Panc1 (cell line): ENCODE measurements around the gene EPHB2. TPM values are rescaled to one million over a fixed set of nuclear protein-coding genes. Genes with fewer than 3 reads are reported as not detected.
"Not testable (repeated sequence)": the region's sequence is repeated elsewhere in the genome, so short reads cannot be mapped to it uniquely, and the experiment has no call there.

Source experiments
- ATAC-seq: fragments of 200-7000 bp; cut with Tn5 transposase; 2 replicates; pipeline ENCODE4 v1.9.1; 2020; ENCODE audit warnings: mild to moderate bottlenecking, moderate library complexity
- BruUV-seq: library from RNA; stranded (reverse); fragments of 400-500 nt; replicated peaks from 2 replicates; lab custom pipeline; 2021; lab: Mats Ljungman, UMichigan
- CTCF ChIA-PET: fragments of 300-600 bp; sonication (Branson Sonifier 250); formaldehyde crosslinking; loops from one replicate; lab custom pipeline; 2022; ENCODE audit warnings: antibody characterized with exemption; lab: Charles Lee
- POLR2A ChIA-PET: fragments of 300-600 bp; sonication (Branson Sonifier 250); formaldehyde crosslinking; loops from one replicate; lab custom pipeline; 2022; ENCODE audit warnings: antibody characterized with exemption; lab: Charles Lee
- DNase-seq: peaks from one replicate; pipeline ENCODE4 v3.0.0-alpha.2; 2010; ENCODE audit warnings: low read depth, low spot score
- H3K27ac ChIP-seq: 2 replicates; pipeline ENCODE4 v1.5.1; 2011; ENCODE audit warnings: mild to moderate bottlenecking, low read length, inconsistent platforms
- H3K27me3 ChIP-seq: fragments of 200-500 bp; sonication (Bioruptor generic); 2 replicates; pipeline ENCODE4 v1.6.0; 2014; ENCODE audit warnings: low read length, inconsistent platforms; ENCODE audit not compliant: control insufficient read depth, insufficient read depth
- H3K36me3 ChIP-seq: fragments of 200-500 bp; sonication (Bioruptor generic); 2 replicates; pipeline ENCODE4 v1.5.1; 2014; ENCODE audit warnings: inconsistent platforms, mild to moderate bottlenecking, low read length, moderate library complexity; ENCODE audit not compliant: control insufficient read depth, insufficient read depth
- H3K4me1 ChIP-seq: 2 replicates; pipeline ENCODE4 v1.5.1; 2011; ENCODE audit warnings: inconsistent platforms, mild to moderate bottlenecking, low read length, moderate library complexity; ENCODE audit not compliant: control insufficient read depth, insufficient read depth
- H3K4me3 ChIP-seq, 2 experiments: 2 replicates each; pipeline ENCODE4 v1.5.1; 2011 to 2012; ENCODE audit warnings: low read depth in 2 of 2, low read length in 2 of 2, mild to moderate bottlenecking in 2 of 2, inconsistent platforms in 1 of 2, moderate library complexity in 1 of 2
- H3K9me3 ChIP-seq: fragments of 200-500 bp; sonication (Bioruptor generic); 2 replicates; pipeline ENCODE4 v1.5.1; 2014; ENCODE audit warnings: low read depth, mild to moderate bottlenecking, inconsistent platforms, low read length, moderate library complexity; ENCODE audit not compliant: control insufficient read depth, insufficient read depth
- POLR2AphosphoS5 ChIP-seq: IDR thresholded peaks from 2 replicates; pipeline ENCODE4 v1.6.1; 2012; ENCODE audit warnings: mild to moderate bottlenecking, low read depth, low read length, moderate library complexity
- SIN3A ChIP-seq: IDR thresholded peaks from 2 replicates; pipeline ENCODE4 v1.6.1; 2012; ENCODE audit warnings: low read depth, mild to moderate bottlenecking, low read length, moderate library complexity, borderline replicate concordance; ENCODE audit not compliant: insufficient read depth
- TCF7L2 ChIP-seq: IDR thresholded peaks from 2 replicates; pipeline ENCODE4 v1.6.1; 2011; ENCODE audit warnings: mild to moderate bottlenecking, low read depth, low read length, inconsistent platforms
- in situ Hi-C: cut with HindIII; loops from 2 replicates; pipeline ENCODE4 v1.10.0; 2016; ENCODE audit warnings: low sequenced_read_pairs, low pct_unique_long_range_greater_than_20kb
- intact Hi-C: fragments of 100-400 bp; cut with micrococcal nuclease; formaldehyde crosslinking; loops from one replicate; pipeline ENCODE4 v1.10.0; 2022; ENCODE audit not compliant: unreplicated experiment
- total RNA-seq: library from RNA; stranded (reverse); gene quantifications from one replicate; pipeline ENCODE4 v1.2.1, GENCODE V29; 2021; ENCODE audit not compliant: unreplicated experiment
- TF ChIP-seq, protein P1 (sequence below): fragments of 450-650 bp; IDR thresholded peaks from 2 replicates; pipeline ENCODE4 v1.5.1; 2017; ENCODE audit warnings: mild to moderate bottlenecking
- TF ChIP-seq, protein P2 (sequence below), 2 experiments: IDR thresholded peaks; 2 replicates each; pipeline ENCODE4 v1.6.1; 2011 to 2012; ENCODE audit warnings: low read depth in 2 of 2, control low read depth in 1 of 2, low read length in 1 of 2, mild to moderate bottlenecking in 1 of 2, moderate library complexity in 1 of 2; ENCODE audit not compliant: insufficient read depth in 1 of 2

EPHB2 gene
- total RNA-seq, 1 experiment from 2014 or later = 29.0 TPM

DNA sequence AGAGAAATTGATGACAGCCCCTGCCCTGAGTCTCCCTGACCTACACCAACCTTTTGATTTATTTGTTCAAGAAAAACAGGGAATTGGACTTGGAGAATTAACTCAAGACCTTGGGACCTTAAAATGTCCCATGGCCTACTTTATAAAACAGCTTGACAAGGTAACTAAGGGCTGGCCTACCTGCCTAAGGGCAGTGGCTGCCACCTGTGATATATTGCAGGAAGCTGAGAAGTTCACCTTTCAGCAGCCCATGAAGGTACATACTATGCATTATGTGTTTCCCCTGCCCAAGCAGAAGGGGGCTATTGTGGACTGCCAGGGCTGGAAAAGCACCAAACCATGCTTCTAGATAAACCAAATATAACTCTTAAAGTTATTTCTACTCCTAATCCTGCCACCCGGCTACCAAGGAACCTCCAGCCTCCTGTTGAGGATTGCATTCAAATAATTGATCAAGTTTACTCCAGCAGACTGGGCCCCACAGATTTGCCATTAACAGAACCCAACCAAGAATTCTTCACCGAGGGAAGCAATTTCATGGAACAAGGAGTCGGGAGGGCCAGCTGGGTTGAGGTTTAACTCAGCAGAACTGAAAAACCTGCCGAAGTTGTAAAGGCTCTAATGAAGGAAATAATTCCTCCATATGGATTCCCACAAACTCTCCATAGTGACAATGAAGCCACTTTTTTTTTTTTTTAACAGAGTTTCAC lies 233.9 kb downstream of the EPHB2 start:
- Histone ChIP-seq H3K4me3 (no peak overlapping the region), H3K27me3 (no peaks in the 10 kb centered on the region), H3K4me1 (no peaks in the 10 kb centered on the region), H3K9me3 (peaks cover 8% of the 10 kb centered on the region; the same call in 1 of the 2 replicates), H3K36me3 (no peaks in the 10 kb centered on the region), H3K27ac (no peak overlapping the region)
- ChIA-PET CTCF (no interaction called here), POLR2A (no interaction called here)
- no TSS peak for BruUV-seq
- ATAC-seq (no peak), DNase-seq (no peak)
- TF ChIP-seq SIN3A = no peak
- no peak for TF ChIP-seq POLR2AphosphoS5
- TF ChIP-seq, protein P1, sequence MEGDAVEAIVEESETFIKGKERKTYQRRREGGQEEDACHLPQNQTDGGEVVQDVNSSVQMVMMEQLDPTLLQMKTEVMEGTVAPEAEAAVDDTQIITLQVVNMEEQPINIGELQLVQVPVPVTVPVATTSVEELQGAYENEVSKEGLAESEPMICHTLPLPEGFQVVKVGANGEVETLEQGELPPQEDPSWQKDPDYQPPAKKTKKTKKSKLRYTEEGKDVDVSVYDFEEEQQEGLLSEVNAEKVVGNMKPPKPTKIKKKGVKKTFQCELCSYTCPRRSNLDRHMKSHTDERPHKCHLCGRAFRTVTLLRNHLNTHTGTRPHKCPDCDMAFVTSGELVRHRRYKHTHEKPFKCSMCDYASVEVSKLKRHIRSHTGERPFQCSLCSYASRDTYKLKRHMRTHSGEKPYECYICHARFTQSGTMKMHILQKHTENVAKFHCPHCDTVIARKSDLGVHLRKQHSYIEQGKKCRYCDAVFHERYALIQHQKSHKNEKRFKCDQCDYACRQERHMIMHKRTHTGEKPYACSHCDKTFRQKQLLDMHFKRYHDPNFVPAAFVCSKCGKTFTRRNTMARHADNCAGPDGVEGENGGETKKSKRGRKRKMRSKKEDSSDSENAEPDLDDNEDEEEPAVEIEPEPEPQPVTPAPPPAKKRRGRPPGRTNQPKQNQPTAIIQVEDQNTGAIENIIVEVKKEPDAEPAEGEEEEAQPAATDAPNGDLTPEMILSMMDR = no peak
- TF ChIP-seq, protein P2, sequence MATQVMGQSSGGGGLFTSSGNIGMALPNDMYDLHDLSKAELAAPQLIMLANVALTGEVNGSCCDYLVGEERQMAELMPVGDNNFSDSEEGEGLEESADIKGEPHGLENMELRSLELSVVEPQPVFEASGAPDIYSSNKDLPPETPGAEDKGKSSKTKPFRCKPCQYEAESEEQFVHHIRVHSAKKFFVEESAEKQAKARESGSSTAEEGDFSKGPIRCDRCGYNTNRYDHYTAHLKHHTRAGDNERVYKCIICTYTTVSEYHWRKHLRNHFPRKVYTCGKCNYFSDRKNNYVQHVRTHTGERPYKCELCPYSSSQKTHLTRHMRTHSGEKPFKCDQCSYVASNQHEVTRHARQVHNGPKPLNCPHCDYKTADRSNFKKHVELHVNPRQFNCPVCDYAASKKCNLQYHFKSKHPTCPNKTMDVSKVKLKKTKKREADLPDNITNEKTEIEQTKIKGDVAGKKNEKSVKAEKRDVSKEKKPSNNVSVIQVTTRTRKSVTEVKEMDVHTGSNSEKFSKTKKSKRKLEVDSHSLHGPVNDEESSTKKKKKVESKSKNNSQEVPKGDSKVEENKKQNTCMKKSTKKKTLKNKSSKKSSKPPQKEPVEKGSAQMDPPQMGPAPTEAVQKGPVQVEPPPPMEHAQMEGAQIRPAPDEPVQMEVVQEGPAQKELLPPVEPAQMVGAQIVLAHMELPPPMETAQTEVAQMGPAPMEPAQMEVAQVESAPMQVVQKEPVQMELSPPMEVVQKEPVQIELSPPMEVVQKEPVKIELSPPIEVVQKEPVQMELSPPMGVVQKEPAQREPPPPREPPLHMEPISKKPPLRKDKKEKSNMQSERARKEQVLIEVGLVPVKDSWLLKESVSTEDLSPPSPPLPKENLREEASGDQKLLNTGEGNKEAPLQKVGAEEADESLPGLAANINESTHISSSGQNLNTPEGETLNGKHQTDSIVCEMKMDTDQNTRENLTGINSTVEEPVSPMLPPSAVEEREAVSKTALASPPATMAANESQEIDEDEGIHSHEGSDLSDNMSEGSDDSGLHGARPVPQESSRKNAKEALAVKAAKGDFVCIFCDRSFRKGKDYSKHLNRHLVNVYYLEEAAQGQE (IDR thresholded peaks at IDR 0.05; ENCODE audit: insufficient read depth in 1 of 2, low read depth in 2 of 2, low read length in 1 of 2) = no peak
- no peak for TF ChIP-seq TCF7L2
- in situ Hi-C loops = no loop called here
- intact Hi-C loops = no loop called here

DNA sequence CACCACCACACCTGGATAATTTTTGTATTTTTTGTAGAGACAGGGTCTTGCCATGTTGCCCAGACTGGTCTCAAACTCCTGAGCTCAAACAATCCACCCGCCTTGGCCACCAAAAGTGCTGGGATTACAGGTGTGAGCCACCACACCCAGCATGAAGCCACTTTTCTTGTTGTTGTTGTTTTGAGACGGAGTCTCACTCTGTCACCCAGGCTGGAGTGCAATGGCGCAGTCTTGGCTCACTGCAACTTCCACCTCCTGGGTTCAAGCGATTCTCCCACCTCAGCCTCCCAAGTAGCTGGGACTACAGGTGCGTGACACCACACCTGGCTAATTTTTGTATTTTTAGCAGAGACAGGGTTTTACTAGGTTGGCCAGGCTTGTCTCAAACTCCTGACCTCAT lies 234.5 kb downstream of the EPHB2 start:
- H3K27me3 ChIP-seq, CTCF ChIA-PET, H3K4me1 ChIP-seq, BruUV-seq, in situ Hi-C loops, POLR2A ChIA-PET, H3K9me3 ChIP-seq, DNase-seq, H3K27ac ChIP-seq, H3K4me3 ChIP-seq, ATAC-seq, H3K36me3 ChIP-seq, intact Hi-C loops: not testable (repeated sequence)

DNA sequence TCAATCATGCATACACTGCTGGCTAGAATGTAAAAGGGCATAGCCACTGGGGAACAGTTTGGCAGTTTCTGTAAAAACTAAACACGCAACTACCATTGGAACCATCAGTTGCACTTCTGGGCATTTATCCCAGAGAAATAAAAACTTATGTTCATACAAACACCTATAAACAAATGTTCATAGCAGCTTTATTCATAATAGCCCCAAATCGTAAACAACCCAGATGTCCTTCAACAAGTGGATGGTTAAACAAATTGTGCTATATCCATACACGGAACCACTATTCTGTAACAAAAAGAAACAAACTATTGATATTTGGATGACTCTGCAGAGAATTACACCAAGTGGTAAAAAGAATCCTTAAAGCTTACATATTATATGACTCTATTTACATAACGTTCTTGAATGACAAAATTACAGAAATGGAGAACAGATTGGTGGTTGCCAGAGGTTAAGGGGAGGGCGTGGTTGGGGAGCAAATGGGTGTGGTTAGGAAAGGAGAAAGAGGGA lies 239.2 kb downstream of the EPHB2 start:
- CTCF ChIA-PET = interaction anchor here (0.7 kb wide), 1 partner anchor 136 kb away, joined by 4 read pairs; no protein-coding TSS in a partner anchor
- no peaks in the 10 kb centered on the region for H3K27me3 ChIP-seq
- intact Hi-C loops = no loop called here
- no peak overlapping the region for H3K4me3 ChIP-seq
- POLR2A ChIA-PET = no interaction called here
- no peak overlapping the region for H3K27ac ChIP-seq
- no peaks in the 10 kb centered on the region for H3K9me3 ChIP-seq
- H3K4me1 ChIP-seq = no peaks in the 10 kb centered on the region
- peak; percentile 56; the same call in 1 of the 2 replicates for ATAC-seq
- no peak for DNase-seq
- TF ChIP-seq, protein P2 (IDR thresholded peaks at IDR 0.05; ENCODE audit: insufficient read depth in 1 of 2, low read depth in 2 of 2, low read length in 1 of 2) = no peak
- TF ChIP-seq SIN3A = no peak
- TF ChIP-seq, protein P1 = no peak
- TF ChIP-seq TCF7L2 = no peak
- BruUV-seq = no TSS peak
- no peaks in the 10 kb centered on the region for H3K36me3 ChIP-seq
- in situ Hi-C loops = no loop called here
